Astrocyte (in vitro differentiated cells and primary cell): Measurements from ENCODE around the gene TMEM18. TPM values are rescaled to one million over a fixed set of nuclear protein-coding genes. Genes with fewer than 3 reads are reported as not detected.

Experiments
- DNase-seq: peaks from one replicate; pipeline ENCODE4 v3.0.0-alpha.2; 2010; ENCODE audit warnings: low read depth
- FAIRE-seq: peaks from 2 replicates; lab custom pipeline; 2011; peaks lifted over from hg19 to GRCh38; lab: Jason Lieb, UNC
- H2AFZ ChIP-seq: 2 replicates; pipeline ENCODE4 v1.6.0; 2012; ENCODE audit warnings: low read depth, low read length, inconsistent platforms
- H3K27ac ChIP-seq: 2 replicates; pipeline ENCODE4 v1.5.1; 2011; ENCODE audit warnings: low read depth, low read length, inconsistent platforms
- H3K27me3 ChIP-seq: 2 replicates; pipeline ENCODE4 v1.6.0; 2011; ENCODE audit warnings: low read length, inconsistent platforms; ENCODE audit not compliant: insufficient read depth
- H3K36me3 ChIP-seq: 2 replicates; pipeline ENCODE4 v1.5.1; 2011; ENCODE audit warnings: low read length, inconsistent platforms; ENCODE audit not compliant: insufficient read depth
- H3K4me1 ChIP-seq: 2 replicates; pipeline ENCODE4 v1.5.1; 2011; ENCODE audit warnings: low read length, inconsistent platforms; ENCODE audit not compliant: insufficient read depth
- H3K4me2 ChIP-seq: 2 replicates; pipeline ENCODE4 v1.6.0; 2012; ENCODE audit warnings: low read length, inconsistent platforms
- H3K4me3 ChIP-seq: 2 replicates; pipeline ENCODE4 v1.5.1; 2011; ENCODE audit warnings: low read depth, mild to moderate bottlenecking, low read length, inconsistent platforms; ENCODE audit not compliant: insufficient read depth
- H3K79me2 ChIP-seq: 2 replicates; pipeline ENCODE4 v1.6.0; 2012; ENCODE audit warnings: mild to moderate bottlenecking, low read length, inconsistent platforms; ENCODE audit not compliant: insufficient read depth
- H3K9ac ChIP-seq: 2 replicates; pipeline ENCODE4 v1.6.0; 2012; ENCODE audit warnings: mild to moderate bottlenecking, low read length, inconsistent platforms
- H3K9me3 ChIP-seq: 2 replicates; pipeline ENCODE4 v1.5.1; 2012; ENCODE audit warnings: low read depth, mild to moderate bottlenecking, low read length, inconsistent platforms; ENCODE audit not compliant: insufficient read depth
- H4K20me1 ChIP-seq: 2 replicates; pipeline ENCODE4 v1.6.0; 2012; ENCODE audit warnings: low read length, inconsistent platforms; ENCODE audit not compliant: insufficient read depth
- H3K27ac Mint-ChIP-seq: one replicate; pipeline ENCODE4 v1.8.0; 2021; ENCODE audit warnings: mild to moderate bottlenecking, mixed read lengths; ENCODE audit not compliant: unreplicated experiment
- H3K27me3 Mint-ChIP-seq: one replicate; pipeline ENCODE4 v1.8.0; 2021; ENCODE audit warnings: low read depth, mixed read lengths; ENCODE audit not compliant: unreplicated experiment
- H3K36me3 Mint-ChIP-seq: one replicate; pipeline ENCODE4 v1.8.0; 2021; ENCODE audit warnings: low read depth, mixed read lengths; ENCODE audit not compliant: unreplicated experiment
- H3K4me1 Mint-ChIP-seq: one replicate; pipeline ENCODE4 v1.8.0; 2021; ENCODE audit warnings: low read depth, mixed read lengths; ENCODE audit not compliant: unreplicated experiment
- H3K4me3 Mint-ChIP-seq: one replicate; pipeline ENCODE4 v1.8.0; 2021; ENCODE audit warnings: mild to moderate bottlenecking, moderate library complexity, mixed read lengths; ENCODE audit not compliant: unreplicated experiment
- H3K9me3 Mint-ChIP-seq: one replicate; pipeline ENCODE4 v1.8.0; 2021; ENCODE audit warnings: mild to moderate bottlenecking, mixed read lengths; ENCODE audit not compliant: unreplicated experiment
- EZH2 ChIP-seq: IDR thresholded peaks from 2 replicates; pipeline ENCODE4 v1.6.1; 2012; ENCODE audit warnings: mild to moderate bottlenecking, low read length, inconsistent platforms; ENCODE audit not compliant: insufficient read depth
- total RNA-seq: library from RNA; stranded (reverse); gene quantifications from 2 replicates; pipeline ENCODE4 v1.2.1, GENCODE V29; 2021
- TF ChIP-seq, protein P1 (sequence below): IDR thresholded peaks from 2 replicates; pipeline ENCODE4 v1.5.1; 2011; ENCODE audit warnings: low read depth, mild to moderate bottlenecking, inconsistent platforms, low read length, moderate library complexity; ENCODE audit not compliant: insufficient read depth

The TMEM18 gene
- total RNA-seq, 1 donor from 2014 or later: 16.8 TPM

GRCh38 chr2:637406-637776 lies 39.8 kb downstream of the TMEM18 start:
- DNase-seq: no peak
- H3K27me3 ChIP-seq: no peaks in the 10 kb centered on the region
- Mint-ChIP-seq H3K27ac (no peak overlapping the region), H3K27me3 (peaks cover 4% of the 10 kb centered on the region), H3K36me3 (no peaks in the 10 kb centered on the region), H3K9me3 (peaks cover 2% of the 10 kb centered on the region), H3K4me3 (no peak overlapping the region), H3K4me1 (no peaks in the 10 kb centered on the region)
- TF ChIP-seq EZH2: no peak
- TF ChIP-seq, protein P1, sequence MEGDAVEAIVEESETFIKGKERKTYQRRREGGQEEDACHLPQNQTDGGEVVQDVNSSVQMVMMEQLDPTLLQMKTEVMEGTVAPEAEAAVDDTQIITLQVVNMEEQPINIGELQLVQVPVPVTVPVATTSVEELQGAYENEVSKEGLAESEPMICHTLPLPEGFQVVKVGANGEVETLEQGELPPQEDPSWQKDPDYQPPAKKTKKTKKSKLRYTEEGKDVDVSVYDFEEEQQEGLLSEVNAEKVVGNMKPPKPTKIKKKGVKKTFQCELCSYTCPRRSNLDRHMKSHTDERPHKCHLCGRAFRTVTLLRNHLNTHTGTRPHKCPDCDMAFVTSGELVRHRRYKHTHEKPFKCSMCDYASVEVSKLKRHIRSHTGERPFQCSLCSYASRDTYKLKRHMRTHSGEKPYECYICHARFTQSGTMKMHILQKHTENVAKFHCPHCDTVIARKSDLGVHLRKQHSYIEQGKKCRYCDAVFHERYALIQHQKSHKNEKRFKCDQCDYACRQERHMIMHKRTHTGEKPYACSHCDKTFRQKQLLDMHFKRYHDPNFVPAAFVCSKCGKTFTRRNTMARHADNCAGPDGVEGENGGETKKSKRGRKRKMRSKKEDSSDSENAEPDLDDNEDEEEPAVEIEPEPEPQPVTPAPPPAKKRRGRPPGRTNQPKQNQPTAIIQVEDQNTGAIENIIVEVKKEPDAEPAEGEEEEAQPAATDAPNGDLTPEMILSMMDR: no peak
- H3K36me3 ChIP-seq: no peaks in the 10 kb centered on the region
- no peak for FAIRE-seq
- H3K27ac ChIP-seq: no peak overlapping the region
- no peak overlapping the region for H3K4me3 ChIP-seq
- H2AFZ ChIP-seq: no peak overlapping the region
- H3K9ac ChIP-seq: no peak overlapping the region
- H3K4me2 ChIP-seq: no peak overlapping the region
- H3K4me1 ChIP-seq: no peaks in the 10 kb centered on the region
- no peaks in the 10 kb centered on the region for H3K79me2 ChIP-seq
- H3K9me3 ChIP-seq: no peaks in the 10 kb centered on the region
- H4K20me1 ChIP-seq: no peaks in the 10 kb centered on the region

- Histone ChIP-seq H3K4me2 (peak overlapping the region; percentile 75), H3K4me1 (no peaks in the 10 kb centered on the region), H3K36me3 (no peaks in the 10 kb centered on the region), H3K27me3 (no peaks in the 10 kb centered on the region), H3K9ac (no peak overlapping the region), H3K4me3 (no peak overlapping the region), H3K9me3 (no peaks in the 10 kb centered on the region), H2AFZ (peak overlapping the region; percentile 94), H3K27ac (no peak overlapping the region), H4K20me1 (no peaks in the 10 kb centered on the region), H3K79me2 (no peaks in the 10 kb centered on the region)
- Mint-ChIP-seq H3K27ac (no peak overlapping the region), H3K9me3 (peaks cover 2% of the 10 kb centered on the region), H3K4me1 (no peaks in the 10 kb centered on the region), H3K36me3 (no peaks in the 10 kb centered on the region), H3K27me3 (no peaks in the 10 kb centered on the region), H3K4me3 (no peak overlapping the region)
- FAIRE-seq (no peak), DNase-seq (peak; percentile 20)
- no peak for TF ChIP-seq EZH2
- TF ChIP-seq, protein P1: peak; percentile 88
These were observed 40.4 kb downstream of the TMEM18 start for GRCh38 chr2:636641-637405.
